Measurements from ENCODE around the gene WFDC6.

GRCh38 chr20:45545754-45546453 lies 6.6 kb upstream of the WFDC6 start:
- TF ChIP-seq CTCF (IDR thresholded peaks at IDR 0.05): peak; percentile 38; the same call in 2 of the 3 replicates
- TF ChIP-seq POLR2AphosphoS2 (conservative IDR thresholded peaks at IDR 0.05; ENCODE audit: low read length): no peak

Measured in A549 (cell line).